ENCODE measurements around the gene TRNP1.

The TRNP1 gene

GRCh38 chr1:26972390-26972789 lies 21.1 kb upstream of the TRNP1 start:
- Histone ChIP-seq H3K9me3 (ENCODE audit: insufficient read depth, low read length) (no peaks in the 10 kb centered on the region), H3K4me3 (ENCODE audit: insufficient read length, low read depth) (no peak overlapping the region), H3K9ac (ENCODE audit: insufficient read length, low read depth) (peak overlapping the region; percentile 12), H3K36me3 (ENCODE audit: insufficient read depth, insufficient read length, low read length) (no peaks in the 10 kb centered on the region), H3K4me1 (ENCODE audit: insufficient read depth, insufficient read length) (peaks cover 15% of the 10 kb centered on the region), H3K27me3 (ENCODE audit: insufficient read depth, insufficient read length) (no peaks in the 10 kb centered on the region)
- TF ChIP-seq YY1 (IDR thresholded peaks at IDR 0.05; ENCODE audit: insufficient read depth, insufficient read length) (no peak), SUZ12 (IDR thresholded peaks at IDR 0.05; ENCODE audit: extremely low read depth, insufficient read depth, insufficient read length) (no peak), ZNF274 (IDR thresholded peaks at IDR 0.05; ENCODE audit: low read depth, low read length) (no peak)
- DNase-seq (ENCODE audit: low read depth, low spot score) = no peak

- no peaks in the 10 kb centered on the region for H3K9me3 ChIP-seq (ENCODE audit: insufficient read depth, low read length)
- no peaks in the 10 kb centered on the region for H3K27me3 ChIP-seq (ENCODE audit: insufficient read depth, insufficient read length)
- H3K4me1 ChIP-seq (ENCODE audit: insufficient read depth, insufficient read length) = peaks cover 15% of the 10 kb centered on the region
- no peak for DNase-seq (ENCODE audit: low read depth, low spot score)
- H3K9ac ChIP-seq (ENCODE audit: insufficient read length, low read depth) = no peak overlapping the region
- H3K36me3 ChIP-seq (ENCODE audit: insufficient read depth, insufficient read length, low read length) = no peaks in the 10 kb centered on the region
- TF ChIP-seq SUZ12 (IDR thresholded peaks at IDR 0.05; ENCODE audit: extremely low read depth, insufficient read depth, insufficient read length) = no peak
- no peak for TF ChIP-seq YY1 (IDR thresholded peaks at IDR 0.05; ENCODE audit: insufficient read depth, insufficient read length)
- TF ChIP-seq ZNF274 (IDR thresholded peaks at IDR 0.05; ENCODE audit: low read depth, low read length) = no peak
- no peak overlapping the region for H3K4me3 ChIP-seq (ENCODE audit: insufficient read length, low read depth)
These were observed 20.7 kb upstream of the TRNP1 start for GRCh38 chr1:26972821-26973220.

- Histone ChIP-seq H3K9me3 (ENCODE audit: insufficient read depth, low read length) (no peaks in the 10 kb centered on the region), H3K36me3 (ENCODE audit: insufficient read depth, insufficient read length, low read length) (no peaks in the 10 kb centered on the region), H3K9ac (ENCODE audit: insufficient read length, low read depth) (no peak overlapping the region), H3K4me1 (ENCODE audit: insufficient read depth, insufficient read length) (peaks cover 11% of the 10 kb centered on the region), H3K4me3 (ENCODE audit: insufficient read length, low read depth) (no peak overlapping the region), H3K27me3 (ENCODE audit: insufficient read depth, insufficient read length) (no peaks in the 10 kb centered on the region)
- TF ChIP-seq YY1 (IDR thresholded peaks at IDR 0.05; ENCODE audit: insufficient read depth, insufficient read length) (no peak), SUZ12 (IDR thresholded peaks at IDR 0.05; ENCODE audit: extremely low read depth, insufficient read depth, insufficient read length) (no peak), ZNF274 (IDR thresholded peaks at IDR 0.05; ENCODE audit: low read depth, low read length) (no peak)
- DNase-seq (ENCODE audit: low read depth, low spot score) = no peak
These were observed 16.6 kb upstream of the TRNP1 start for GRCh38 chr1:26976621-26977510.

GRCh38 chr1:26978901-26979300 lies 14.6 kb upstream of the TRNP1 start:
- no peak for DNase-seq (ENCODE audit: low read depth, low spot score)
- no peaks in the 10 kb centered on the region for H3K36me3 ChIP-seq (ENCODE audit: insufficient read depth, insufficient read length, low read length)
- no peak overlapping the region for H3K4me3 ChIP-seq (ENCODE audit: insufficient read length, low read depth)
- TF ChIP-seq SUZ12 (IDR thresholded peaks at IDR 0.05; ENCODE audit: extremely low read depth, insufficient read depth, insufficient read length) (no peak), YY1 (IDR thresholded peaks at IDR 0.05; ENCODE audit: insufficient read depth, insufficient read length) (no peak), ZNF274 (IDR thresholded peaks at IDR 0.05; ENCODE audit: low read depth, low read length) (no peak)
- no peaks in the 10 kb centered on the region for H3K9me3 ChIP-seq (ENCODE audit: insufficient read depth, low read length)
- no peak overlapping the region for H3K9ac ChIP-seq (ENCODE audit: insufficient read length, low read depth)
- H3K4me1 ChIP-seq (ENCODE audit: insufficient read depth, insufficient read length) = no peaks in the 10 kb centered on the region
- no peaks in the 10 kb centered on the region for H3K27me3 ChIP-seq (ENCODE audit: insufficient read depth, insufficient read length)

- no peak for TF ChIP-seq SUZ12 (IDR thresholded peaks at IDR 0.05; ENCODE audit: extremely low read depth, insufficient read depth, insufficient read length)
- TF ChIP-seq ZNF274 (IDR thresholded peaks at IDR 0.05; ENCODE audit: low read depth, low read length) = no peak
- no peak for TF ChIP-seq YY1 (IDR thresholded peaks at IDR 0.05; ENCODE audit: insufficient read depth, insufficient read length)
- DNase-seq (ENCODE audit: low read depth, low spot score) = no peak
These were observed 12.2 kb upstream of the TRNP1 start for GRCh38 chr1:26981146-26981846.

GRCh38 chr1:26983863-26984262 lies 9.6 kb upstream of the TRNP1 start:
- H3K4me1 ChIP-seq (ENCODE audit: insufficient read depth, insufficient read length) = no peaks in the 10 kb centered on the region
- H3K9ac ChIP-seq (ENCODE audit: insufficient read length, low read depth) = no peak overlapping the region
- H3K9me3 ChIP-seq (ENCODE audit: insufficient read depth, low read length) = no peaks in the 10 kb centered on the region
- no peak overlapping the region for H3K4me3 ChIP-seq (ENCODE audit: insufficient read length, low read depth)
- DNase-seq (ENCODE audit: low read depth, low spot score) = no peak
- H3K27me3 ChIP-seq (ENCODE audit: insufficient read depth, insufficient read length) = no peaks in the 10 kb centered on the region
- no peak for TF ChIP-seq SUZ12 (IDR thresholded peaks at IDR 0.05; ENCODE audit: extremely low read depth, insufficient read depth, insufficient read length)
- no peak for TF ChIP-seq YY1 (IDR thresholded peaks at IDR 0.05; ENCODE audit: insufficient read depth, insufficient read length)
- TF ChIP-seq ZNF274 (IDR thresholded peaks at IDR 0.05; ENCODE audit: low read depth, low read length) = no peak
- H3K36me3 ChIP-seq (ENCODE audit: insufficient read depth, insufficient read length, low read length) = no peaks in the 10 kb centered on the region

More at GRCh38 chr1:26981146-26981846, 12.2 kb upstream of the TRNP1 start:
- Histone ChIP-seq H3K9me3 (ENCODE audit: insufficient read depth, low read length) (no peaks in the 10 kb centered on the region), H3K4me1 (ENCODE audit: insufficient read depth, insufficient read length) (no peaks in the 10 kb centered on the region), H3K36me3 (ENCODE audit: insufficient read depth, insufficient read length, low read length) (no peaks in the 10 kb centered on the region), H3K4me3 (ENCODE audit: insufficient read length, low read depth) (no peak overlapping the region), H3K9ac (ENCODE audit: insufficient read length, low read depth) (no peak overlapping the region), H3K27me3 (ENCODE audit: insufficient read depth, insufficient read length) (no peaks in the 10 kb centered on the region)

GRCh38 chr1:26984291-26984690 lies 9.2 kb upstream of the TRNP1 start:
- H3K4me3 ChIP-seq (ENCODE audit: insufficient read length, low read depth) = no peak overlapping the region
- H3K36me3 ChIP-seq (ENCODE audit: insufficient read depth, insufficient read length, low read length) = no peaks in the 10 kb centered on the region
- H3K27me3 ChIP-seq (ENCODE audit: insufficient read depth, insufficient read length) = no peaks in the 10 kb centered on the region
- no peaks in the 10 kb centered on the region for H3K4me1 ChIP-seq (ENCODE audit: insufficient read depth, insufficient read length)
- no peak for DNase-seq (ENCODE audit: low read depth, low spot score)
- TF ChIP-seq YY1 (IDR thresholded peaks at IDR 0.05; ENCODE audit: insufficient read depth, insufficient read length) (no peak), SUZ12 (IDR thresholded peaks at IDR 0.05; ENCODE audit: extremely low read depth, insufficient read depth, insufficient read length) (no peak), ZNF274 (IDR thresholded peaks at IDR 0.05; ENCODE audit: low read depth, low read length) (no peak)
- no peaks in the 10 kb centered on the region for H3K9me3 ChIP-seq (ENCODE audit: insufficient read depth, low read length)
- H3K9ac ChIP-seq (ENCODE audit: insufficient read length, low read depth) = no peak overlapping the region
